ENCODE data around the gene NAGS. TPM values are rescaled to one million over a fixed set of nuclear protein-coding genes. Genes with fewer than 3 reads are reported as not detected.
A peak's percentile ranks its signal among the peaks of the same experiment; 100 is the strongest.

Gene NAGS
- total RNA-seq, 3 donors from 2014 or later (not counting 1 experiment from before 2014, with no cell fraction given): 0.92 to 1.7 (median 1.1) TPM

DNA sequence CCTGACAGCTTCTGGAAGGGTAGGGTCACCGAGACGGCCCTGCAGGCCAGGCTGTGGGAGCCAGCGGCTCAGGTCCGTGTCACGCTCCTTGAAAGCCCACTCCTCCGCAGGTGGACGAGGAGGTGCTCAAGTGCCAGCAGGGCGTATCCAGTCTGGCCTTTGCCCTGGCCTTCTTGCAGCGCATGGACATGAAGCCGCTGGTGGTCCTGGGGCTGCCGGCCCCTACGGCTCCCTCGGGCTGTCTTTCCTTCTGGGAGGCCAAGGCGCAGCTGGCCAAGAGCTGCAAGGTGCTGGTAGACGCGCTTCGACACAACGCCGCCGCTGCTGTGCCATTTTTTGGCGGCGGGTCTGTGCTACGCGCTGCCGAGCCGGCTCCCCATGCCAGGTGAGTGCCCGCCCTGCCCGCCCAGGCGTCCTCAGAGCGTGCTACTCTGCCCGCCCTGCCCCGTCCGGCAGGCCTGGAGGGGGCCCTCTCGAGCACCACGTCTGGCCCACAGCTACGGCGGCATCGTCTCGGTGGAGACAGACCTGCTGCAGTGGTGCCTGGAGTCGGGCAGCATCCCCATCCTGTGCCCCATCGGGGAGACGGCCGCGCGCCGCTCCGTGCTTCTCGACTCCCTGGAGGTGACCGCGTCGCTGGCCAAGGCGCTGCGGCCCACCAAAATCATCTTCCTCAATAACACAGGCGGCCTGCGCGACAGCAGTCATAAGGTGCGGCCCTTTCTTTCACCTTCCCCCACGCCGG lies 1.3 kb downstream of the NAGS start:
- Mint-ChIP-seq H3K27ac (peak overlapping the region; percentile 57 to 76), H3K36me3 (no peaks in the 10 kb centered on the region), H3K27me3 (ENCODE audit: low read depth in 2 of 2) (peaks cover 9 to 18% of the 10 kb centered on the region in 2 donors), H3K4me1 (peaks cover 17 to 24% of the 10 kb centered on the region in 2 donors), H3K4me3 (peak overlapping the region; percentile 90), H3K9me3 (no peaks in the 10 kb centered on the region)
- intact Hi-C loops (cut with micrococcal nuclease): loop anchor here (5.0 kb wide), 1 partner anchor 37 kb away; no protein-coding TSS in a partner anchor
- peaks cover 16% of the 10 kb centered on the region for H3K27me3 ChIP-seq (ENCODE audit: control insufficient read depth, insufficient read depth, low read length)
- TF ChIP-seq, protein P1, sequence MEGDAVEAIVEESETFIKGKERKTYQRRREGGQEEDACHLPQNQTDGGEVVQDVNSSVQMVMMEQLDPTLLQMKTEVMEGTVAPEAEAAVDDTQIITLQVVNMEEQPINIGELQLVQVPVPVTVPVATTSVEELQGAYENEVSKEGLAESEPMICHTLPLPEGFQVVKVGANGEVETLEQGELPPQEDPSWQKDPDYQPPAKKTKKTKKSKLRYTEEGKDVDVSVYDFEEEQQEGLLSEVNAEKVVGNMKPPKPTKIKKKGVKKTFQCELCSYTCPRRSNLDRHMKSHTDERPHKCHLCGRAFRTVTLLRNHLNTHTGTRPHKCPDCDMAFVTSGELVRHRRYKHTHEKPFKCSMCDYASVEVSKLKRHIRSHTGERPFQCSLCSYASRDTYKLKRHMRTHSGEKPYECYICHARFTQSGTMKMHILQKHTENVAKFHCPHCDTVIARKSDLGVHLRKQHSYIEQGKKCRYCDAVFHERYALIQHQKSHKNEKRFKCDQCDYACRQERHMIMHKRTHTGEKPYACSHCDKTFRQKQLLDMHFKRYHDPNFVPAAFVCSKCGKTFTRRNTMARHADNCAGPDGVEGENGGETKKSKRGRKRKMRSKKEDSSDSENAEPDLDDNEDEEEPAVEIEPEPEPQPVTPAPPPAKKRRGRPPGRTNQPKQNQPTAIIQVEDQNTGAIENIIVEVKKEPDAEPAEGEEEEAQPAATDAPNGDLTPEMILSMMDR (IDR thresholded peaks at IDR 0.05): no peak
- peak; percentile 32 to 65 for DNase-seq
- no peaks in the 10 kb centered on the region for H3K9me3 ChIP-seq (ENCODE audit: control insufficient read depth, insufficient read depth, low read length)
- H3K4me3 ChIP-seq (ENCODE audit: low read length): peak overlapping the region; percentile 51
- H3K36me3 ChIP-seq (ENCODE audit: control insufficient read depth, insufficient read depth, low read length): peaks cover 2% of the 10 kb centered on the region
- WGBS (ENCODE audit: insufficient coverage): 5% methylated on average over 59 of the region's 59 CpGs
- no peak overlapping the region for H3K27ac ChIP-seq (ENCODE audit: low read length)
- H3K4me1 ChIP-seq (ENCODE audit: control insufficient read depth, insufficient read depth, low read length): peaks cover 41% of the 10 kb centered on the region
- ATAC-seq: peak; percentile 21 to 36 (median 25)

DNA sequence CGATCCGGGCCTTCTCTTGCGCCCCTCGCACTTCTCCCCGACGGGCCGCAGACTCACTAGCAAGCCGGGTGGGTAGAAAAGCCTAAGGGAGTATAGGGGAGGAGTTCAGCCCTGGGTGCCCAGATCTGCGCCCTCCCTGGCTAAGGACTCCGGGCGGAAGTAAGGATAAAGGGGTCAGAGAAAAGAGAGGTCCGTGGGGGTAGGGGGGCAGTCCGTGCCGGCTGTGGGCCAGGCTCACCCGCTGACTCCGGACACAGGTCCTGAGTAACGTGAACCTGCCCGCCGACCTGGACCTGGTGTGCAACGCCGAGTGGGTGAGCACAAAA lies 1.8 kb downstream of the NAGS start:
- Histone ChIP-seq H3K4me3 (ENCODE audit: low read length) (peak overlapping the region; percentile 51), H3K36me3 (ENCODE audit: control insufficient read depth, insufficient read depth, low read length) (peaks cover 2% of the 10 kb centered on the region), H3K27me3 (ENCODE audit: control insufficient read depth, insufficient read depth, low read length) (peaks cover 16% of the 10 kb centered on the region), H3K4me1 (ENCODE audit: control insufficient read depth, insufficient read depth, low read length) (peaks cover 41% of the 10 kb centered on the region), H3K27ac (ENCODE audit: low read length) (no peak overlapping the region), H3K9me3 (ENCODE audit: control insufficient read depth, insufficient read depth, low read length) (no peaks in the 10 kb centered on the region)
- H3K27me3 Mint-ChIP-seq (ENCODE audit: low read depth in 2 of 2): peaks cover 9 to 18% of the 10 kb centered on the region in 2 donors
- no peak for DNase-seq
- H3K36me3 Mint-ChIP-seq: no peaks in the 10 kb centered on the region
- intact Hi-C loops (cut with micrococcal nuclease): loop anchor here (5.0 kb wide), 1 partner anchor 36 kb away; no protein-coding TSS in a partner anchor
- TF ChIP-seq, protein P1 (IDR thresholded peaks at IDR 0.05): no peak
- peak overlapping the region; percentile 90 for H3K4me3 Mint-ChIP-seq
- H3K27ac Mint-ChIP-seq: peak overlapping the region; percentile 57 to 76
- 2% methylated on average over 21 of the region's 21 CpGs for WGBS (ENCODE audit: insufficient coverage)
- peaks cover 17 to 24% of the 10 kb centered on the region in 2 donors for H3K4me1 Mint-ChIP-seq
- ATAC-seq: peak in 2 of 3 donors; percentile 1 to 2
- no peaks in the 10 kb centered on the region for H3K9me3 Mint-ChIP-seq

DNA sequence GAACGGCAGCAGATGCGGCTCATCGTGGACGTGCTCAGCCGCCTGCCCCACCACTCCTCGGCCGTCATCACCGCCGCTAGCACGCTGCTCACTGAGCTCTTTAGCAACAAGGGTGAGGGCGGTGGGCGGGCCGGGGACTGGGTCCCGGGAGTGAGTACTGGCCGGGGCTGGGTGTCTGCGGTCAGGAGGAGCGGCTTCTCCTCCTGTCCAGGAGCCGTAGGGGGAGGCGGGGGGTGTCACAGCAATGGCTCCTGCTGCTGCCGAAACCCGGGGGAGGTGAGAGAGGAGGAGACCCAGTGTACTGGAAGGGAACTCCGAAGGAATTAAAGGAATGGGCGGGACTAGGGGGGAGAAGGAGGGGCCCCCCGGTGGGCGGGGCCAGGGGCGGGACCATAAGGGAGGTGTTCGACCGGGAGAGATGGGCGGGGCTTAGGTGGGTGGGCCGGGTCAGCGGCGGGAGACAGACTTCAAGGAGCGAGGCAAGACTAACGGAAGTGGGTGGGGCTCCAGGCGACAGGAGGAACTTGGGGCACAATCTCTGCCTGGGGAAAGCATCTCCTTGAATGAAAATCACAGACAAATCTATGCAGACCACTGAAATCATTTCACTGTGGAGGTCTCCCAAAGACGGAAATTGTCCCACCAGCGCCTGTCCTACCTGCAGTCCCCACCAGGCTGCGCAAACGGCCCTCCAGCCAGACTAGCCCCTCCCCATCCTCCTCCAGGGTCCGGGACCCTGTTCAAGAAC lies 2.4 kb downstream of the NAGS start:
- Histone ChIP-seq H3K27ac (ENCODE audit: low read length) (peak overlapping the region; percentile 20), H3K4me1 (ENCODE audit: control insufficient read depth, insufficient read depth, low read length) (peaks cover 41% of the 10 kb centered on the region), H3K4me3 (ENCODE audit: low read length) (peak overlapping the region; percentile 51), H3K9me3 (ENCODE audit: control insufficient read depth, insufficient read depth, low read length) (no peaks in the 10 kb centered on the region), H3K36me3 (ENCODE audit: control insufficient read depth, insufficient read depth, low read length) (peaks cover 4% of the 10 kb centered on the region), H3K27me3 (ENCODE audit: control insufficient read depth, insufficient read depth, low read length) (peaks cover 16% of the 10 kb centered on the region)
- Mint-ChIP-seq H3K36me3 (no peaks in the 10 kb centered on the region), H3K4me1 (peaks cover 21 to 24% of the 10 kb centered on the region in 2 donors), H3K27ac (peak overlapping the region; percentile 57 to 76), H3K4me3 (peak overlapping the region; percentile 90), H3K27me3 (ENCODE audit: low read depth in 2 of 2) (peaks cover 3 to 15% of the 10 kb centered on the region in 2 donors), H3K9me3 (no peaks in the 10 kb centered on the region)
- TF ChIP-seq, protein P1 (IDR thresholded peaks at IDR 0.05): peak; percentile 52
- intact Hi-C loops (cut with micrococcal nuclease): loop anchor here (5.0 kb wide), 1 partner anchor 36 kb away; no protein-coding TSS in a partner anchor
- under 1% methylated on average over 39 of the region's 40 CpGs for WGBS (ENCODE audit: insufficient coverage)
- peak; percentile 86 to 95 (median 88) for ATAC-seq
- peak; percentile 85 to 97 for DNase-seq

Measured in natural killer cell (primary cell).